Esophagus squamous epithelium (tissue), 5 donors: ENCODE results near the gene KLHL33. TPM values are rescaled to one million over a fixed set of nuclear protein-coding genes. Genes with fewer than 3 reads are reported as not detected.

ENCODE experiments used
- DNase-seq: peaks from one replicate; lab custom pipeline; 2025; lab: John Stamatoyannopoulos, UW
- H3K27ac ChIP-seq, 4 donors: fragments of 200-600 bp; sonication (generic); one replicate each; pipeline ENCODE4 v1.5.1; 2016 to 2019; ENCODE audit warnings: mild to moderate bottlenecking in 1 of 4
- H3K27me3 ChIP-seq, 4 donors: fragments of 200-600 bp; sonication (generic); 1 replicate in 3 of 4; 2 replicates in 1 of 4; pipeline versions ENCODE4 v1.5.1 to v1.6.0; 2017 to 2021; ENCODE audit warnings: antibody characterized with exemption in 1 of 4
- H3K36me3 ChIP-seq, 3 donors: fragments of 200-600 bp; sonication (generic); one replicate each; pipeline ENCODE4 v1.5.1; 2016 to 2019
- H3K4me1 ChIP-seq, 3 donors: fragments of 200-600 bp; sonication (generic); one replicate each; pipeline ENCODE4 v1.5.1; 2017 to 2019
- H3K4me3 ChIP-seq, 4 donors: fragments of 200-600 bp; sonication (generic); 1 replicate in 3 of 4; 2 replicates in 1 of 4; pipeline ENCODE4 v1.5.1; 2016 to 2019; ENCODE audit warnings: mild to moderate bottlenecking in 2 of 4, moderate library complexity in 1 of 4
- H3K9me3 ChIP-seq, 3 donors: fragments of 200-600 bp; sonication (generic); one replicate each; pipeline ENCODE4 v1.5.1; 2016 to 2019
- POLR2A ChIP-seq, 4 donors: fragments of 450-650 bp; IDR thresholded peaks; one replicate each; pipeline ENCODE4 v1.6.1; 2017; ENCODE audit warnings: antibody characterized with exemption in 4 of 4, mild to moderate bottlenecking in 4 of 4, moderate library complexity in 3 of 4
- WGBS, 2 donors: methylation state at CpG; one replicate each; pipeline ENCODE4 v1.1.5; 2018; 5-methylcytosine and 5-hydroxymethylcytosine counted together
- intact Hi-C: fragments of 100-400 bp; cut with DNase I; formaldehyde crosslinking; loops from one replicate; pipeline ENCODE4 v1.15.0; 2022
- total RNA-seq, 4 donors: library from RNA; depleted of rRNA; stranded (reverse); fragments of >200 nt; gene quantifications; one replicate each; pipeline ENCODE4 v1.1.0, GENCODE V29; 2016
- TF ChIP-seq, protein P1 (sequence below), 6 experiments: fragments of 450-650 bp in 4 of 6; fragments of 200-600 bp in 2 of 6; sonication (generic) in 2 of 6; IDR thresholded peaks; one replicate each; pipeline ENCODE4 v1.5.1; 2016 to 2019; ENCODE audit warnings: antibody characterized with exemption in 6 of 6, mild to moderate bottlenecking in 4 of 6, moderate library complexity in 4 of 6
- donor health status: DM: yes; HTN: yes; CAD: no.

Gene KLHL33
- total RNA-seq, 4 donors from 2014 or later, result 0.57 TPM; not detected in 3

DNA sequence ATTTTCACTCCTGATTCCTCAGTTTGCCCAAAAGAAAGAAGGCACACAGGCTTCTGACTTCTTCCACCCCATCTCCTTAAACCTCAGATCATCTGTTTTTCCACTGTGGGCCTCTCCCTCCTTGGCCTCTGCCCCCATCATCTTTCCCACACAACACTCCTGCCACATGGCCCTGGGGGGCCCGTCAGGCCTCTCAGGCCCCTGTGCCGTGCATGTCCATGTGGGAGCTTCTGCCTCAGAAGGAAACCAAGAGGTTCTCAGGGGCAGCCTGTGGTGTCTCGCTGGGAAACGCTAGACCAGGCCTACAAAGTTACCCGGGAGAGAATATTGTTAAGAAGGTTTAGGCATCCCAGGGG is 8.0 kb downstream of the KLHL33 start:
- peaks cover 0 to 21% (median 0%) of the 10 kb centered on the region in 3 donors for H3K4me1 ChIP-seq
- H3K9me3 ChIP-seq, result no peaks in the 10 kb centered on the region
- no peak for DNase-seq
- TF ChIP-seq POLR2A (IDR thresholded peaks at IDR 0.05), result no peak
- H3K4me3 ChIP-seq, result no peak overlapping the region
- H3K27ac ChIP-seq, result peak overlapping the region in 1 of 4 donors; percentile 17
- intact Hi-C loops, result no loop called here
- H3K27me3 ChIP-seq, result no peaks in the 10 kb centered on the region
- no peaks in the 10 kb centered on the region for H3K36me3 ChIP-seq
- 67 to 68% methylated on average over 5 of the region's 5 CpGs for WGBS, 2 donors

DNA sequence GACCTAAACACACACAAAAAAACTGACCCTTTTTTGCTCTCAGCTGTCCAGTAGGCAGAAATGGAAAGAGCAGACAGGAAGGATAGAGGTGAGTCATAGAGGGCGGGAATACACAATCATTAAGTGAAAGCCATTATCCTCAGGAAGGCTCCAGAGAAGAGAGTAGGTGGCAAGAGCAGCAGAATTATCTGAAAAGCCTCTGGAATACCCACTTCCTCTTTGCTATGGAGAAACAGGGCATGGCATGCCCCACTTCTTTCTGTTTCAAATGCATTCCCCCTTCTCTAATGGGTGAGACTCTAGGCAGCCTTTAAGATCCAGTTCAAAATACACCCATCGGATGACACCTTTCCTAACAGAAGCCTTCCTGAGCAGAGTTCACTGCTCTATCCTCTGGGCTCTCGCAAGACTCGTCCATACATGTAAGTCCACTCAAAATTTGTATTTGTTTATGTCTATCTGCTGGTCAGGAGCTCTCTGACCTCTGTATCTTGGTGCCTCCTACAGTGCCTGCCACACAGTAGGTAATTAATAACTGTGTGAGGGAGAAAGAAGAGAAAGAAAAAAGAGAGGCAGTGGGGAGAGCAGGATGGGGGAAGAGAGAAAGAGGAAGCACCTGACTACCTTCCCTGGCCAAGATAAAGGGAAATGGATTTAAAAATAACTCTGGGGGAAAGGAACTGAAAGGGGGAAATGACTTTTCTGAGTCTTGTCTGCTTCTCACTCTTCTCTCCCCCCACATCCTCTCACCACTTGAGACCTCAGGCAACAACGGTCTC is 8.5 kb downstream of the KLHL33 start:
- Histone ChIP-seq H3K4me3 (no peak overlapping the region), H3K36me3 (no peaks in the 10 kb centered on the region), H3K9me3 (no peaks in the 10 kb centered on the region), H3K27ac (peak overlapping the region in 2 of 4 donors; percentile 29 to 56), H3K27me3 (no peaks in the 10 kb centered on the region), H3K4me1 (peaks cover 0 to 21% (median 0%) of the 10 kb centered on the region in 3 donors)
- intact Hi-C loops, result no loop called here
- WGBS, 2 donors, result 38 to 61% methylated on average over 5 of the region's 5 CpGs
- TF ChIP-seq POLR2A (IDR thresholded peaks at IDR 0.05), result no peak
- TF ChIP-seq, protein P1, sequence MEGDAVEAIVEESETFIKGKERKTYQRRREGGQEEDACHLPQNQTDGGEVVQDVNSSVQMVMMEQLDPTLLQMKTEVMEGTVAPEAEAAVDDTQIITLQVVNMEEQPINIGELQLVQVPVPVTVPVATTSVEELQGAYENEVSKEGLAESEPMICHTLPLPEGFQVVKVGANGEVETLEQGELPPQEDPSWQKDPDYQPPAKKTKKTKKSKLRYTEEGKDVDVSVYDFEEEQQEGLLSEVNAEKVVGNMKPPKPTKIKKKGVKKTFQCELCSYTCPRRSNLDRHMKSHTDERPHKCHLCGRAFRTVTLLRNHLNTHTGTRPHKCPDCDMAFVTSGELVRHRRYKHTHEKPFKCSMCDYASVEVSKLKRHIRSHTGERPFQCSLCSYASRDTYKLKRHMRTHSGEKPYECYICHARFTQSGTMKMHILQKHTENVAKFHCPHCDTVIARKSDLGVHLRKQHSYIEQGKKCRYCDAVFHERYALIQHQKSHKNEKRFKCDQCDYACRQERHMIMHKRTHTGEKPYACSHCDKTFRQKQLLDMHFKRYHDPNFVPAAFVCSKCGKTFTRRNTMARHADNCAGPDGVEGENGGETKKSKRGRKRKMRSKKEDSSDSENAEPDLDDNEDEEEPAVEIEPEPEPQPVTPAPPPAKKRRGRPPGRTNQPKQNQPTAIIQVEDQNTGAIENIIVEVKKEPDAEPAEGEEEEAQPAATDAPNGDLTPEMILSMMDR (IDR thresholded peaks at IDR 0.05), result no peak
- no peak for DNase-seq

DNA sequence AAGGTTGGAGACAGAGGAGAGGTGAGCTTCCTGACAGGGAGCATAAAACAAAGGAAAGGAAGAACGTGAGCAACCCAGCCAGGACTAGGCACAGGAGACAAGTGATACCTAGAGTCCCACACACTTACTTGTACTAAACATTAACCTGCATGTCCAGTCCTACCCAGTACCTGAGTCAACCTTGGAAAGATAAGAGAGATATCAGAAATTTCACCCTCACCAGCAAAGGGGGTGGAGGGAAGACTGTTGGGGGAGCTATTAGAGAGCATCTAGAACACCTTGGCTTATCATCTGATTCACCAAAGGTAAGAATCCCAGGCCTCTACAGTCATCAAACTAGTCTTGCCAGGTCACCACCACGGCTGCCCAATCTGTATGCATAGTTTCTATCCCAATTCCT is 11.1 kb downstream of the KLHL33 start:
- H3K4me1 ChIP-seq, result peaks cover 0 to 14% (median 0%) of the 10 kb centered on the region in 3 donors
- H3K36me3 ChIP-seq, result no peaks in the 10 kb centered on the region
- no peaks in the 10 kb centered on the region for H3K9me3 ChIP-seq
- H3K27ac ChIP-seq, result no peak overlapping the region
- no peak overlapping the region for H3K4me3 ChIP-seq
- 19 to 31% methylated on average over 2 of the region's 2 CpGs for WGBS, 2 donors
- DNase-seq, result no peak
- no peaks in the 10 kb centered on the region for H3K27me3 ChIP-seq
- intact Hi-C loops, result no loop called here
- no peak for TF ChIP-seq POLR2A (IDR thresholded peaks at IDR 0.05)

DNA sequence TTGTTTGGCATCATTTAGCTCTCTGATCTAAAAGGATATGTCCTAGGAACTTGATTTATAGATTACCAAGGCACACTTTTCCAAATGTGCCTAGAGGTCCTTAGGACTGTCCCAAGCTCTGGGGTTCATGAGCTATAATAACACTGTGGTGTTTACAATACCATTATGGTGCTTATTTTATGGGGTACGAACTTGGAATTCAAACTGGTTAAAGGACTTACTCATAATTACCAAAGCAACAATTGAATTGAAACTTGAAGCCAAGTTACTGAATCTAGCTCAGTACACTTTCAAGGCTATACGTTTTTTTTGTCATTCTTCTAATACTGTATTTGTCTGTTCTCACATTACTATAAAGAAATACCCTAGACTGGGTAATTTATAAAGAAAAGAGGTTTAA is 13.1 kb downstream of the KLHL33 start:
- no peak for DNase-seq
- intact Hi-C loops, result no loop called here
- H3K36me3 ChIP-seq, result no peaks in the 10 kb centered on the region
- no peak overlapping the region for H3K27ac ChIP-seq
- no peak for TF ChIP-seq POLR2A (IDR thresholded peaks at IDR 0.05)
- TF ChIP-seq, protein P1 (IDR thresholded peaks at IDR 0.05), result no peak
- no peak overlapping the region for H3K4me3 ChIP-seq
- no peaks in the 10 kb centered on the region for H3K9me3 ChIP-seq
- 50 to 57% methylated on average over 1 to 2 of the region's 2 CpGs for whole genome bisulfite sequencing, 2 donors
- H3K4me1 ChIP-seq, result peaks cover 0 to 6% (median 0%) of the 10 kb centered on the region in 3 donors
- no peaks in the 10 kb centered on the region for H3K27me3 ChIP-seq

DNA sequence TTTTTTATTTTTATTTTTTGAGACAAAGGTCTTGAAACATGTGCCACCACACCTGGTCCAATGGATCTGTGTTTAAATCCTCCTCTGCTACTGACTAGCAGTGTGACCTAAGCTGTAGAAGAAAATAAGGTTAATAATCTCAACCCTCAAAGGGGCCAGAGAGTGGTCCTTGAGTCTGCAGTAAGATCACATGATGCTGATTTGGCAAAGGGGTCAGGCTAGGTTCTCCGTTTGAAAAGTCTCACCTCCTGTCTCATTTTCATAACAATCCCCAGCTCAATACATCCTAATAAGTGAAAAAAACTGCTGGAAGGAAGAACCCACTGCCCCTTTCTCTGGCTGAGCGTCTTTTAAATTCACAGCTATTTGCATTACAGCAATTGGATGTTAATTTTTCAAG is 14.7 kb downstream of the KLHL33 start:
- intact Hi-C loops, result no loop called here
- no peak overlapping the region for H3K27ac ChIP-seq
- 41 to 44% methylated on average over 2 of the region's 2 CpGs for WGBS, 2 donors
- no peaks in the 10 kb centered on the region for H3K9me3 ChIP-seq
- no peak overlapping the region for H3K4me3 ChIP-seq
- H3K27me3 ChIP-seq, result no peaks in the 10 kb centered on the region
- H3K36me3 ChIP-seq, result no peaks in the 10 kb centered on the region
- H3K4me1 ChIP-seq, result peaks cover 0 to under 1% (median 0%) of the 10 kb centered on the region in 3 donors
- no peak for DNase-seq
- TF ChIP-seq POLR2A (IDR thresholded peaks at IDR 0.05), result no peak

DNA sequence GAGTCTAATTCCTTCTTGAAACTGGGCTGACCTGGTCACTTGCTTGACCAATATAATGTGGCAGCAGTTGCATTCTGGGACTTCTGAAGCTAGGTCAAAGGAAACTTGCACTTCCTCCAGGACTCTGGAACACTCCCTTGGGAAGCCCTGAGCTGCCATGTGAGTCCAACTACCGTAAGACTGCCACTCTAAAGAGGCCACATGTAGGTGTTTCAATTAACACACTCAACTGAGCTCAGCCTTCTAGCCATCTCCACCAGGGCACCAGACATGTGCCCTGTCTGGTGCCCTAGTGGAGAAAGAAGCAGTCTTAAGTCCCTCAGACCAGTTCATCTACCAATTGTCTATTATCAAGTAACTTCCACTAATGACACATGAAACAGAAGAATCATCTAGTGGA is 16.5 kb downstream of the KLHL33 start:
- no peaks in the 10 kb centered on the region for H3K36me3 ChIP-seq
- 56 to 100% methylated on average over 1 of the region's 1 CpG for WGBS, 2 donors
- intact Hi-C loops, result loop anchor here (10.0 kb wide), 1 partner anchor 75 kb away; the partner anchor contains the start of gene PARP2
- no peak overlapping the region for H3K27ac ChIP-seq
- H3K27me3 ChIP-seq, result no peaks in the 10 kb centered on the region
- TF ChIP-seq, protein P1 (IDR thresholded peaks at IDR 0.05), result no peak
- no peak for TF ChIP-seq POLR2A (IDR thresholded peaks at IDR 0.05)
- no peaks in the 10 kb centered on the region for H3K9me3 ChIP-seq
- no peak for DNase-seq
- H3K4me1 ChIP-seq, result peaks cover 0 to 12% (median 0%) of the 10 kb centered on the region in 3 donors
- H3K4me3 ChIP-seq, result no peak overlapping the region
